Ovary (tissue), 9 donors: ENCODE data around the gene PACS2. TPM values are rescaled to one million over a fixed set of nuclear protein-coding genes. Genes with fewer than 3 reads are reported as not detected.
A peak's percentile ranks its signal among the peaks of the same experiment; 100 is the strongest.

Experiments
- DNase-seq, 5 donors: peaks; one replicate each; pipeline ENCODE4 v3.0.0-alpha.2; 2019 to 2020
- H3K27ac ChIP-seq, 2 donors: fragments of 200-600 bp; one replicate each; pipeline versions ENCODE4 v1.5.1 to v1.8.0; 2019 to 2022
- H3K27me3 ChIP-seq: fragments of 200-600 bp; one replicate; pipeline ENCODE4 v1.8.0; 2022
- H3K36me3 ChIP-seq: fragments of 200-600 bp; sonication (generic); one replicate; pipeline ENCODE4 v1.5.1; 2019
- H3K4me1 ChIP-seq: one replicate; pipeline ENCODE4 v1.8.1; 2013; ENCODE audit warnings: mild to moderate bottlenecking, moderate library complexity; ENCODE audit not compliant: insufficient read depth
- H3K4me3 ChIP-seq: fragments of 200-600 bp; sonication (generic); one replicate; pipeline ENCODE4 v1.5.1; 2017
- H3K9me3 ChIP-seq, 2 donors: fragments of 200-600 bp in 1 of 2; sonication (generic) in 1 of 2; one replicate each; pipeline versions ENCODE4 v1.5.1 to v1.8.1; 2013 to 2019; ENCODE audit warnings: mild to moderate bottlenecking in 1 of 2, moderate library complexity in 1 of 2
- EP300 ChIP-seq: sonication (generic); formaldehyde crosslinking; IDR thresholded peaks from one replicate; pipeline ENCODE4 v1.6.1; 2017; ENCODE audit warnings: antibody characterized with exemption
- POLR2A ChIP-seq: fragments of 450-650 bp; IDR thresholded peaks from one replicate; pipeline ENCODE4 v1.6.1; 2017; ENCODE audit warnings: antibody characterized with exemption, mild to moderate bottlenecking, moderate library complexity
- WGBS, 3 donors: extraction: QIAGEN DNeasy Blood & Tissue Kit in 1 of 3; methylation state at CpG; one replicate each; pipeline versions ENCODE4 v1.1.5 to v1.1.7; 2013 to 2017; 5-methylcytosine and 5-hydroxymethylcytosine counted together
- intact Hi-C, 4 donors: fragments of 100-400 bp; cut with DNase I; formaldehyde crosslinking; loops; one replicate each; pipeline versions ENCODE4 v1.11.0 to v1.15.1; 2022 to 2023
- polyA plus RNA-seq, 2 donors: library from polyadenylated mRNA; stranded (reverse); fragments of 200-250 nt in 1 of 2; fragments of 350-450 nt in 1 of 2; fragmentation: Illumina TruSeq in 1 of 2; extraction: RNeasy Lipid Tissue Mini Kit (QIAGEN cat#74804) in 1 of 2; gene quantifications; one replicate each; pipeline ENCODE4 v1.2.3, GENCODE V29; 2013 to 2014
- total RNA-seq, 7 donors: library from RNA; depleted of rRNA in 2 of 7; stranded (reverse); fragments of >200 nt in 2 of 7; fragmentation: NEBNext Ultra II Directional in 3 of 7; extraction: Animal tissue kit (Norgen Biotek cat#: 25700) in 3 of 7; gene quantifications; one replicate each; pipeline versions ENCODE4 v1.1.0 to v1.2.4, GENCODE V29; 2016 to 2023
- TF ChIP-seq, protein P1 (sequence below), 3 donors: fragments of 450-650 bp in 2 of 3; fragments of 200-600 bp in 1 of 3; IDR thresholded peaks; one replicate each; pipeline versions ENCODE4 v1.5.1 to v1.8.0; 2016 to 2022; ENCODE audit warnings: antibody characterized with exemption in 3 of 3, mild to moderate bottlenecking in 1 of 3
- donor health status: DM: no; HTN: no; CAD: no; lungs with moderate emphysema.
- donor health status: DM: no; HTN: no; CAD: no.
- donor health status: Bipolar disorder and iron deficiency.
- donor health status: DM: yes; HTN: yes; CAD: no.
- donor health status: DM: no; HTN: no; CAD: no.
- donor health status: DM: yes; HTN: yes; CAD: no.

Gene PACS2
- total and polyA plus RNA-seq, 9 donors, result 21.2 to 91.9 (median 60.6) TPM

- intact Hi-C loops, result loop anchor here in 2 of 4 donors (5.0 to 10.0 kb wide), 2 partner anchors 107 to 145 kb away; partner anchors contain the start of genes CRIP1 (in 1 of the 2) and TMEM121 (in 1 of the 2)
- Histone ChIP-seq H3K4me3 (no peak overlapping the region), H3K36me3 (no peaks in the 10 kb centered on the region), H3K27ac (no peak overlapping the region), H3K9me3 (no peaks in the 10 kb centered on the region), H3K27me3 (no peaks in the 10 kb centered on the region), H3K4me1 (no peaks in the 10 kb centered on the region)
- 85 to 89% (median 88%) methylated on average over 14 of the region's 14 CpGs for WGBS, 3 donors
- TF ChIP-seq, protein P1, sequence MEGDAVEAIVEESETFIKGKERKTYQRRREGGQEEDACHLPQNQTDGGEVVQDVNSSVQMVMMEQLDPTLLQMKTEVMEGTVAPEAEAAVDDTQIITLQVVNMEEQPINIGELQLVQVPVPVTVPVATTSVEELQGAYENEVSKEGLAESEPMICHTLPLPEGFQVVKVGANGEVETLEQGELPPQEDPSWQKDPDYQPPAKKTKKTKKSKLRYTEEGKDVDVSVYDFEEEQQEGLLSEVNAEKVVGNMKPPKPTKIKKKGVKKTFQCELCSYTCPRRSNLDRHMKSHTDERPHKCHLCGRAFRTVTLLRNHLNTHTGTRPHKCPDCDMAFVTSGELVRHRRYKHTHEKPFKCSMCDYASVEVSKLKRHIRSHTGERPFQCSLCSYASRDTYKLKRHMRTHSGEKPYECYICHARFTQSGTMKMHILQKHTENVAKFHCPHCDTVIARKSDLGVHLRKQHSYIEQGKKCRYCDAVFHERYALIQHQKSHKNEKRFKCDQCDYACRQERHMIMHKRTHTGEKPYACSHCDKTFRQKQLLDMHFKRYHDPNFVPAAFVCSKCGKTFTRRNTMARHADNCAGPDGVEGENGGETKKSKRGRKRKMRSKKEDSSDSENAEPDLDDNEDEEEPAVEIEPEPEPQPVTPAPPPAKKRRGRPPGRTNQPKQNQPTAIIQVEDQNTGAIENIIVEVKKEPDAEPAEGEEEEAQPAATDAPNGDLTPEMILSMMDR (IDR thresholded peaks at IDR 0.05), result no peak
- TF ChIP-seq POLR2A, result no peak
- no peak for TF ChIP-seq EP300
- no peak for DNase-seq
Measured at GRCh38 chr14:105379946-105380345, 65.4 kb downstream of the PACS2 start.

GRCh38 chr14:105380756-105381155 lies 66.2 kb downstream of the PACS2 start:
- Histone ChIP-seq H3K27me3 (no peaks in the 10 kb centered on the region), H3K9me3 (no peaks in the 10 kb centered on the region), H3K4me1 (no peaks in the 10 kb centered on the region), H3K36me3 (no peaks in the 10 kb centered on the region), H3K4me3 (no peak overlapping the region), H3K27ac (no peak overlapping the region)
- intact Hi-C loops, result loop anchor here in 1 of 4 donors (5.0 kb wide), 1 partner anchor 107 kb away; the partner anchor contains the start of gene CRIP1
- 91 to 93% (median 93%) methylated on average over 18 to 19 of the region's 19 CpGs for WGBS, 3 donors
- TF ChIP-seq POLR2A, result no peak
- TF ChIP-seq, protein P1 (IDR thresholded peaks at IDR 0.05), result no peak
- TF ChIP-seq EP300, result no peak
- DNase-seq, result peak in 1 of 5 donors; percentile 17

DNA sequence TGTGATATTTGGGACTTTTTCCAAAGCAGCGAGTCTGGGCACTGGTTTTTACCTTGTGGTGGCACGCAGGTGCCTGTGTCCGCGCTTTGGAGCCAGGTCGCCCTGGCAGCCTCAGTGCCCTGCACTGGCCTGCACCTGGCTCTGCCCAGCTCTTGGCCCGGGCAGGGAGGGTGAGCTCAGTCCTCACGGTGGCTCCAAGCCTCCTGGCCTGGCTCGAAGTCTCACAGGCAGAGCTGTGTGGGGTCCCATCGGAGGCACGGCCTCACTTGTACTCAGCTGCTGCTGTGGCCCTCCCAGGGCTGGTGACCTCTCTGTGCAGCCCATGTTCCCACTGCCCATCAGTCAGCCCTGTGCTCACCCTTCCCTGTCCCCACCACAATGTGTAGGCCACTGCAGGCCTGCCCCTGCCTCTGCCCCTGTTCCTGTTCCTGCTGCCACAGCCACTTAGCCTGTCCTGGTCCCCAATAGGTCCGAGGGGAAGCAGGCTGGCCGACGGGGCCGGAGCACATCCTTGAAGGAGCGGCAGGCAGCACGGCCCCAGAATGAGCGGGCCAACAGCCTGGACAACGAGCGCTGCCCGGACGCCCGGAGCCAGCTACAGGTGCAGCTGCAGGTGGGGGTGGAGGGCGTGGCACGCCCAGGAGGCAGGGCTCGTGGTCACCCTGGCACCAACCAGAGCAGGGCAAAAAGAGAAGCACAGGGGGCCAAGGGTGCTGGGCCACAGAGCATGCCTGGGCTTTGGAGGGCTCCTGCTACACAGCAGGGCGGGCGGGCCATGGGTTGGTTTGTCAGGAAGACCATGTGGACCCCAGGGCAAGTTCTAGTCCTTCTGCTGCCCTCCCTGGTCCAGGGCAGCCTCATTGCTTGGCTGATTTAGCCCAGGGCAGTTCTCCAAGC lies 67.1 kb downstream of the PACS2 start:
- H3K27ac ChIP-seq, result no peak overlapping the region
- no peaks in the 10 kb centered on the region for H3K27me3 ChIP-seq
- no peaks in the 10 kb centered on the region for H3K4me1 ChIP-seq
- 89 to 98% (median 94%) methylated on average over 23 to 27 of the region's 27 CpGs for WGBS, 3 donors
- no peak overlapping the region for H3K4me3 ChIP-seq
- H3K9me3 ChIP-seq, result no peaks in the 10 kb centered on the region
- no peaks in the 10 kb centered on the region for H3K36me3 ChIP-seq
- TF ChIP-seq, protein P1 (IDR thresholded peaks at IDR 0.05), result no peak
- TF ChIP-seq EP300, result no peak
- TF ChIP-seq POLR2A, result no peak
- no peak for DNase-seq
- intact Hi-C loops, result loop anchor here in 1 of 4 donors (5.0 kb wide), 1 partner anchor 106 kb away; the partner anchor contains the start of gene CRIP1

DNA sequence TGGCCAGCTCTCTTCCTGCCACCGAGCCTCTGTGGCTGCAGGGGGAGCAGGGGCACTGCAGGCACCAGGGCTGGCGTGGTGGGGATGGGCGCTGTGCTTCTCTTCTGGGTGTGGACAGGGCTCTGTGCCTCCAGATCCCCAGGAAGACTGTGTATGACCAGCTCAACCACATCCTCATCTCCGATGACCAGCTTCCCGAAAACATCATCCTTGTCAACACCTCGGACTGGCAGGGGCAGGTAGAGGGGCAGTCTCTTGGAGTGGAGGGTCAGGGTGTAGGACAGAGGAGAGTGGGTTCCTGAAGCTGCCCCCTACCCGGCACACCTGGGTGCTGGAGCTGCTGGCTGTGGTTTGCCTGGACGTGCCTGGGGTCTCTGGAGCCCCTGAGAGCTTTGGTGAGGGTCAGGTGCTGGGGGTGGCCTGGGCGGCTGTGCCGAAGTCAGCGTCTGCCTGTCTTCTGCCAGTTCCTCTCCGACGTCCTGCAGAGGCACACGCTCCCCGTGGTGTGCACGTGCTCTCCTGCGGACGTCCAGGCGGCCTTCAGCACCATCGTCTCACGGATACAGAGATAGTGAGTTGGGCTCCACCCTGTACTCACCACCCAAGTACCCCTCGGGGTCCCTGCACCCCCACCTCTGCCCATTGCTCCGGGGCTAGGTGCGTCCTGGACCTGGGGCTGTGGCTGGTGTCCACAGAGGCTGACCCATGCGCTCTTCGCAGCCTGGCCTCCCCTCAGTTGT lies 68.0 kb downstream of the PACS2 start:
- Histone ChIP-seq H3K36me3 (no peaks in the 10 kb centered on the region), H3K4me1 (no peaks in the 10 kb centered on the region), H3K9me3 (no peaks in the 10 kb centered on the region), H3K27ac (no peak overlapping the region), H3K4me3 (no peak overlapping the region), H3K27me3 (no peaks in the 10 kb centered on the region)
- 91 to 94% (median 92%) methylated on average over 26 of the region's 26 CpGs for WGBS, 3 donors
- DNase-seq, result no peak
- intact Hi-C loops, result loop anchor here in 1 of 4 donors (5.0 kb wide), 1 partner anchor 105 kb away; the partner anchor contains the start of gene CRIP1
- no peak for TF ChIP-seq POLR2A
- no peak for TF ChIP-seq EP300
- TF ChIP-seq, protein P1 (IDR thresholded peaks at IDR 0.05), result no peak
